GM20431 (cell line): Measurements from ENCODE around the gene SLC35C1.
"Not testable (repeated sequence)": the region's sequence is repeated elsewhere in the genome, so short reads cannot be mapped to it uniquely, and the experiment has no call there.

Source experiments
- in situ Hi-C: fragments of 300-500 bp; cut with MseI, MboI; formaldehyde crosslinking; loops from one replicate; pipeline ENCODE4 v1.15.0; 2020; ENCODE audit warnings: low sequenced_read_pairs; ENCODE audit not compliant: unreplicated experiment

SLC35C1 gene

GRCh38 chr11:45809456-45810395 lies 4.8 kb downstream of the SLC35C1 start:
- in situ Hi-C loops = no loop called here

- in situ Hi-C loops = no loop called here
Measured at GRCh38 chr11:45810431-45811108, 5.6 kb downstream of the SLC35C1 start.

- in situ Hi-C loops = no loop called here
Measured at GRCh38 chr11:45811109-45811435, 6.1 kb downstream of the SLC35C1 start.

DNA sequence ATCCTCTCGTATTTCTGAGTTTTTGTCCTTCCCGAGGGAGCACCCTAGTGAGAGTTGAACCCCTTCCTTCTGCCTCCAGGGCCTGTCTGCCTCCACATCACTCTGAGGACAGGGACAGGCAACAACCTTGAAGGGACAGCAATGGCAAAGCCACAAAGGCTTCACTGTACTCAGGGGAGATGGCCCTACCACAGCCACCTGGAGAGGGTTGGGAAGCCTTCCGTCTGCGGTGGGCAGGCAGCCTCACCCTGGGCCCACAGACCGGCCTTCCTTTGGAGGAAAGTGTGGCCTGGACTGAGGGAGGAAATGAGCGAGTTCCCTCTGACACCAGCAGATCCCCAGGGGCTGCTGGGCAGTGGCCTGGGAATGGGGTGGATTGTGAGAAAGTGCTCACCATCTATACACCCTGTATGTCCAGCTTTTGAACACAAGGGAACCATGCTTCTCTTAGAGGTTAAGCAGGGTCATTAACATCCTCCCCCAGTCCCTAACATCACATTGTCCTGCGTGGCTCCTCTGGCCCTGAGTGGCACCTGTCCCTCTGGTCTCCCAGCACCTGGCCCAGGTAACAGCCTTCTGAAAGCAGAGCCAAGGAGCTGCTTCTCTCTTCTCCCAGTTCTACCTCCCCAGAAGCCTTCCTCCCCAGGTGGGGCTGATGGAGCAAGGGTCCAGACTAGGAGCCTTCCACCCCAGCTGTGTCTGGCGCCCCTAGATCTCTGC lies 6.8 kb downstream of the SLC35C1 start:
- in situ Hi-C loops = no loop called here

GRCh38 chr11:45812581-45813548 lies 7.9 kb downstream of the SLC35C1 start:
- in situ Hi-C loops = no loop called here

DNA sequence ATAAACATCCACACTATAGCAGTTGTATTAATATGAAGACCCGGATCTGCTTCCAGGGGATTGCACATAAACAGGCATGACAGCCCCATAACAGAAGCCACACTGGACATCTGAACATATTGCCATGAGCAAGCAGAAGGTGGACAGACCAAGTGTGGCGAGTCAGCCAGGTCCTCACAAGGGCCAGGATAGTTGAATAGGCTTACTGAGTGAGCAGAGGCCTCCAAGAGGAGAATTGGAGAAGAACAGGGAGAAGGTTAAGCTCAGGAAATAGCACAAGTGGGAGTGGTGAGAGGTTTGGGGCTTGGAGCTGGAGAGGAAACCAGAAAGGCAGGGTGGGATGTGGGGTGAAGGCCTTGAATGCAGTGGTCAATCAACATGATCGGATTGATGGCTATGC lies 10.8 kb downstream of the SLC35C1 start:
- in situ Hi-C loops = no loop called here

GRCh38 chr11:45816614-45817013 lies 11.7 kb downstream of the SLC35C1 start:
- in situ Hi-C loops = no loop called here

DNA sequence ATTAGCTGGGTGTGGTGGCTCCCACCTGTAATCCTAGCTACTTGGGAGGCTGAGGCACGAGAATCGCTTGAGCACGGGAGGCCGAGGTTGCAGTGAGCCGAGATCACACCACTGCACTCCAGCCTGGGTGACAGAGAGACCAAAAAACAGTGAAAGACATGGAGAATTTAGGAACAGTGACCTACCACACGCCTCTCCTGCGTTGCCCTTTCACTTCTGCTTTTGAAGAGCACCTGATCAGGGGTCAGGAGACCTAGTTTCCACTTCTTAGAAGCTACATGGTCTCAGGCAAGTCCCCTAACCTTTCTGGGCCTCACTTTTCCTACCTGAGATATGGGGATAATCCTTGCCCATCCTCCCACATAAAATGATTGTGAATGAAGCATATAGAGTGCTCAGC lies 12.2 kb downstream of the SLC35C1 start:
- in situ Hi-C loops = no loop called here

DNA sequence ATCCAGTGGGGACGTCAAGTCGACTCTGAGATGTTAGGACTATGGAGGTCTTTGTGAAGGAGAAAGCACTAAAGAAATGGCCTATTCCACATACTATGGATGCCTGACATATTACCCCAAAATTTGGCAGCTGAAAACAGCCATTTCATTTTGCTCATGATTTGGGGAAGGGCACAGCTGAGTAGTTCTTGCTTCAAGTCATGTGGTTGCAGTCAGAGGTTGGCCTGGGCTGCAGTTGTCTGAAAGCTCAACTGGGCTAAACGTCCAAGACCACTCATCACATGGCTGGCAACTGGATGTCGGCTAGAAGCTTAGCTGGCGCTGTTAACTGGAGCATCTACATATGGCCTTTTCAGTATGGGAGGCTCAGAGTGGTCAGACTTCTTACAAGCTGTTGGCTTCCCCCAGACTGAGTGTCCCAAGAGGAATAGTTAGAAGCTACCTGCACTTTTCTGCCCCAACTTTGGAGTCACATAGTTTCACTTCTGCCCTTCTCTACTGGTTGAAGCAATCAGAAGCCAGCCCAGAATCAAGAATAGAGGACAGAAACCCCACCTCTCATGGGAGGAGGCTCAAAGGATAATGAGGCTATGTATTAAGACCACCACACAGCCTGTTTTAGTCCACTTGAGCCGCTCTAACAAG lies 14.1 kb downstream of the SLC35C1 start:
- in situ Hi-C loops = no loop called here

- in situ Hi-C loops = no loop called here
Measured at GRCh38 chr11:45820211-45820857, 15.4 kb downstream of the SLC35C1 start.

DNA sequence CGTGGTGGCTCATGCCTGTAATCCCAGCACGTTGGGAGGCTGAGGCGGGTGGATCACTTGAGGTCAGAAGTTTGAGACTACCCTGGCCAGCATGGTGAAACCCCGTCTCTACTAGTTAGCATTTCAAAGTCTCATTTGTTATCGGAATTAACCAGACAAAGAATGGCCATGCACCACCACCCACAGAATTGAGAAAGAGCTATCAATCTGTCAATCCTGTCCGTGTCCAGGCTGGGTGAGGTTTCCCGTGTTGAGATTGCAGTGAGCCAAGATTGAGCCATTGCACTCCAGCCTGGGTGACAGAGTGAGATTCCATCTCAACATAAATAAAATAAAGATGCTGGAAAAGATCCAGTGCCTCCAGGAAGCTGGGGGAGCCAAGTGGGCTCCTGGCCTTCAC lies 21.5 kb downstream of the SLC35C1 start:
- in situ Hi-C loops = not testable (repeated sequence)

- in situ Hi-C loops = no loop called here
Measured at GRCh38 chr11:45827123-45827522, 22.2 kb downstream of the SLC35C1 start.

- in situ Hi-C loops = no loop called here
Measured at GRCh38 chr11:45828996-45829395, 24.0 kb downstream of the SLC35C1 start.

DNA sequence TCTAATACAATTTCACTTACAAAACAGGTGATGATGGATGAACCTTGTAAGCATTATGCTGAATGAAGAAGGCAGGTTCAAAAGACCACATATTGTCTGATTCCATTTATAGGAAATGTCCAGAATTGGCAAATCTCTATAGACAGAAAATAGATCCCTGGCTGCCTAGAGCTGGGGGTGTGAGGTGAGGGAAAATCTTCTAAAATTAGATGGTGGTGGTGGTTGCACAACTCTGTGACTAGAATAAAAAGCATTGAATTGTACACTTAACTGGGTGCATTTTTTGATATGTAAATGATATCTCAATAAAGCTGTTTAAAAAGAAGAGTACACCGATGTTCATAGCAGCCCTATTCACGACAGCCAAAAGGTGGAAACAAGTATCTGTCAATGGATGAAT lies 25.6 kb downstream of the SLC35C1 start:
- in situ Hi-C loops = no loop called here

GRCh38 chr11:45832811-45833441 lies 28.0 kb downstream of the SLC35C1 start:
- in situ Hi-C loops = no loop called here

GRCh38 chr11:45833761-45834160 lies 28.8 kb downstream of the SLC35C1 start:
- in situ Hi-C loops = no loop called here

DNA sequence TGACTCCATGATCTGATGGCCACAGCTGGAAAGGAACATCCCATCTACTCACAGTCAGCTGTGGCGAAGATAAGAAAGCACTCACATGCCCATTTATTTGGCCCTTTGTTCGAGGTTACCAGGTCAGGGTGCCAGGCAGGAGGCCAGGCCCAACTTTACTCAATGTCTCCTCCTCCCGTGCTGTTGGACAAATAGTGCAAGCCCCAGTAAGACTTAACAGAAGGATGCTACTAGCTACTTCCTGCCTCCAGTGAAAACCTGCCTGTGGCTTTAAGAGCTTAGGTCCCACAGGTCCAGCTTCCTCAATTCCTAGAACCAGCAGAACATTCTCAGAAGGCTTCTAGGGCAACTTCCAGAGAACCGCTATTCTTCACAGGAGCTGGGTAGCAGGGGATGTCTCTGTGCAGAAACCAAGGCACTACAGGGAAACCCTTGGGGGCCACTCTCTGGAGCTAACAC lies 29.4 kb downstream of the SLC35C1 start:
- in situ Hi-C loops = no loop called here

- in situ Hi-C loops = no loop called here
Measured at GRCh38 chr11:45839204-45839603, 34.3 kb downstream of the SLC35C1 start.
